ENCODE data around the gene EZR. TPM values are rescaled to one million over a fixed set of nuclear protein-coding genes. Genes with fewer than 3 reads are reported as not detected.

EZR gene
- total RNA-seq, 1 donor from 2014 or later = 254 TPM

DNA sequence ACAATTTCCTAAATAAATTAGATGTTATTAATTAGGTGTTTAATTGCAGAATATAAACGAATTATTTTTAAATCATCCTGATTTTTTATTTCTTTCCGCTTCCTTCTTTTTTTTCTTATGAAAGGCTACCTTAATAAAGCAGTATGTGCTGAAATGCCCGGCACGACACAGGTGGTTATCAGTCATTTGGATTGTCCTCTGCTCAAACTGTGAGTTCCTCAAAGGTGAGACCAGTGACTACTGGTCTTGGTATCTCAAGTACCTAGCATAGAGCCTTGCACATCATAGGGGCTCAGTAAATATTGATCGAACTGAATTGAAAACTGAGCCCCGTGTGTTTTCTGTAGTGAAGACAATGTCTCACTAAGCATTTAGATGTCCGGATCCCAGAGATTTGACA is 9.6 kb upstream of the EZR start:
- FAIRE-seq (no peak), DNase-seq (ENCODE audit: low read depth) (no peak)
- no peaks in the 10 kb centered on the region for H3K36me3 ChIP-seq (ENCODE audit: insufficient read depth, low read length)
- H3K4me1 ChIP-seq (ENCODE audit: insufficient read depth, low read length) = no peaks in the 10 kb centered on the region
- no peaks in the 10 kb centered on the region for H3K27me3 ChIP-seq (ENCODE audit: insufficient read depth, low read length)
- Mint-ChIP-seq H3K9me3 (ENCODE audit: unreplicated experiment) (peaks cover 1% of the 10 kb centered on the region), H3K27me3 (ENCODE audit: low read depth, unreplicated experiment) (peaks cover 11% of the 10 kb centered on the region), H3K27ac (ENCODE audit: unreplicated experiment) (no peak overlapping the region), H3K4me1 (ENCODE audit: low read depth, unreplicated experiment) (no peaks in the 10 kb centered on the region), H3K4me3 (ENCODE audit: unreplicated experiment) (no peak overlapping the region), H3K36me3 (ENCODE audit: low read depth, unreplicated experiment) (no peaks in the 10 kb centered on the region)
- H3K9me3 ChIP-seq (ENCODE audit: insufficient read depth, low read depth, low read length) = no peaks in the 10 kb centered on the region
- H3K9ac ChIP-seq (ENCODE audit: low read length) = no peak overlapping the region
- H2AFZ ChIP-seq (ENCODE audit: low read depth, low read length) = no peak overlapping the region
- H4K20me1 ChIP-seq (ENCODE audit: insufficient read depth, low read length) = no peaks in the 10 kb centered on the region
- no peak overlapping the region for H3K4me3 ChIP-seq (ENCODE audit: insufficient read depth, low read depth, low read length)
- H3K4me2 ChIP-seq (ENCODE audit: low read length) = no peak overlapping the region
- H3K27ac ChIP-seq (ENCODE audit: low read depth, low read length) = no peak overlapping the region
- no peaks in the 10 kb centered on the region for H3K79me2 ChIP-seq (ENCODE audit: insufficient read depth, low read length)
- TF ChIP-seq, protein P1, sequence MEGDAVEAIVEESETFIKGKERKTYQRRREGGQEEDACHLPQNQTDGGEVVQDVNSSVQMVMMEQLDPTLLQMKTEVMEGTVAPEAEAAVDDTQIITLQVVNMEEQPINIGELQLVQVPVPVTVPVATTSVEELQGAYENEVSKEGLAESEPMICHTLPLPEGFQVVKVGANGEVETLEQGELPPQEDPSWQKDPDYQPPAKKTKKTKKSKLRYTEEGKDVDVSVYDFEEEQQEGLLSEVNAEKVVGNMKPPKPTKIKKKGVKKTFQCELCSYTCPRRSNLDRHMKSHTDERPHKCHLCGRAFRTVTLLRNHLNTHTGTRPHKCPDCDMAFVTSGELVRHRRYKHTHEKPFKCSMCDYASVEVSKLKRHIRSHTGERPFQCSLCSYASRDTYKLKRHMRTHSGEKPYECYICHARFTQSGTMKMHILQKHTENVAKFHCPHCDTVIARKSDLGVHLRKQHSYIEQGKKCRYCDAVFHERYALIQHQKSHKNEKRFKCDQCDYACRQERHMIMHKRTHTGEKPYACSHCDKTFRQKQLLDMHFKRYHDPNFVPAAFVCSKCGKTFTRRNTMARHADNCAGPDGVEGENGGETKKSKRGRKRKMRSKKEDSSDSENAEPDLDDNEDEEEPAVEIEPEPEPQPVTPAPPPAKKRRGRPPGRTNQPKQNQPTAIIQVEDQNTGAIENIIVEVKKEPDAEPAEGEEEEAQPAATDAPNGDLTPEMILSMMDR (IDR thresholded peaks at IDR 0.05; ENCODE audit: insufficient read depth, low read depth, low read length) = no peak
- TF ChIP-seq EZH2 (IDR thresholded peaks at IDR 0.05; ENCODE audit: insufficient read depth, low read length) = no peak

DNA sequence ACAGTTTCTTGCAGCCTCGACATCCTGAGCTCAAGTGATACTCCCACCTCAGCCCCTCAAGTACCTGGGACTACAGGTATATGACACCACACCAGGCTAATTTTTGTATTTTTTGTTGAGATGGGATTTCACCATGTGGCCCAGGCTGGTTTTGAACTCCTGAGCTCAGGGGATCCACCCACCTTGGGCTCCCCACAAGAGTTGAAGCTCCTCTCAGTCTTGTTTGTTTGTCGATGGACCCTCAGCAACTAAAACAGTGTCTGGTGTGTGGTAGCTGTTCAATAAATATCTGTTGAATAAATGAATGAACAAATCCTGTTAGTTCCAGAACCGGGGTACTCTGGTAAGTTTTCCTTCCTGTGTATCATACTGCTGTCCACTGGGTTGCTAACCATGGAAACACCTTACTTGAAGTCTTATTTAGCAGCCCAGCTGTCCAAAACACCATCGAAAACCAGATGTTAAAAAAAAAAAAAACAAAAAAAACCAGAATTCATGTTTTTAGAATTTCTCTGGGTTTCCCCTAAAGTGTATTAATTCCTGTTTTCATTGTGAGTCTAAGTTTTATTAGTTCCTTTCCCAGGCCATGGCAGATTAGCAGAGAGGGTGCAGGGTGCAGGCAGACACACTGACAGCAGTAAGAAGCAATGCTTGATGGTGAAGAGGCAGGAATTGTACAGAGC is 7.8 kb upstream of the EZR start:
- Mint-ChIP-seq H3K27ac (ENCODE audit: unreplicated experiment) (peak overlapping the region; percentile 73), H3K9me3 (ENCODE audit: unreplicated experiment) (no peaks in the 10 kb centered on the region), H3K4me3 (ENCODE audit: unreplicated experiment) (no peak overlapping the region), H3K36me3 (ENCODE audit: low read depth, unreplicated experiment) (no peaks in the 10 kb centered on the region), H3K4me1 (ENCODE audit: low read depth, unreplicated experiment) (no peaks in the 10 kb centered on the region), H3K27me3 (ENCODE audit: low read depth, unreplicated experiment) (peaks cover 11% of the 10 kb centered on the region)
- TF ChIP-seq, protein P1 (IDR thresholded peaks at IDR 0.05; ENCODE audit: insufficient read depth, low read depth, low read length) = no peak
- TF ChIP-seq EZH2 (IDR thresholded peaks at IDR 0.05; ENCODE audit: insufficient read depth, low read length) = no peak
- Histone ChIP-seq H3K27ac (ENCODE audit: low read depth, low read length) (no peak overlapping the region), H4K20me1 (ENCODE audit: insufficient read depth, low read length) (no peaks in the 10 kb centered on the region), H3K79me2 (ENCODE audit: insufficient read depth, low read length) (no peaks in the 10 kb centered on the region), H3K4me2 (ENCODE audit: low read length) (no peak overlapping the region), H3K9me3 (ENCODE audit: insufficient read depth, low read depth, low read length) (no peaks in the 10 kb centered on the region), H3K4me3 (ENCODE audit: insufficient read depth, low read depth, low read length) (no peak overlapping the region), H3K27me3 (ENCODE audit: insufficient read depth, low read length) (no peaks in the 10 kb centered on the region), H3K4me1 (ENCODE audit: insufficient read depth, low read length) (no peaks in the 10 kb centered on the region), H2AFZ (ENCODE audit: low read depth, low read length) (no peak overlapping the region), H3K9ac (ENCODE audit: low read length) (no peak overlapping the region), H3K36me3 (ENCODE audit: insufficient read depth, low read length) (no peaks in the 10 kb centered on the region)
- no peak for DNase-seq (ENCODE audit: low read depth)
- no peak for FAIRE-seq

DNA sequence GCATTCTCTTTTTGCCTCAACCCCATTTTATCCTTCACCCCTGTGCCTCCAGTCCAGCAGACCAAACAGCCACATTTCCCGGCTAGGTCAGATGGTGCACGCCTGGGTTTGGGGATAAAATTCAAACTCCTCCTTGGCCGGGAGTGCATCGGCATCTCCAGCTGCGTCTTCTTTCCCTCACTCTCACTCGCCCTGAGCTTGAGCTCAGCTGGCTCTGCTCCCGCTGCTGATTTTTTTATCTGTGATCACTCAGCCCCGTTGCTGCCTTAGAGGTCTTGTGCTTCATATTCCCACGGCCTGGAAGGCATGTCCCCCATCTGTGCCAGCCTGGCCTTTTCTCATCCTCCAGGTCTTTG is 6.8 kb upstream of the EZR start:
- H3K4me1 ChIP-seq (ENCODE audit: insufficient read depth, low read length) = no peaks in the 10 kb centered on the region
- H3K36me3 ChIP-seq (ENCODE audit: insufficient read depth, low read length) = no peaks in the 10 kb centered on the region
- Mint-ChIP-seq H3K36me3 (ENCODE audit: low read depth, unreplicated experiment) (no peaks in the 10 kb centered on the region), H3K27ac (ENCODE audit: unreplicated experiment) (no peak overlapping the region), H3K4me3 (ENCODE audit: unreplicated experiment) (no peak overlapping the region), H3K9me3 (ENCODE audit: unreplicated experiment) (no peaks in the 10 kb centered on the region), H3K27me3 (ENCODE audit: low read depth, unreplicated experiment) (peaks cover 6% of the 10 kb centered on the region), H3K4me1 (ENCODE audit: low read depth, unreplicated experiment) (no peaks in the 10 kb centered on the region)
- no peak overlapping the region for H3K4me3 ChIP-seq (ENCODE audit: insufficient read depth, low read depth, low read length)
- FAIRE-seq = no peak
- no peaks in the 10 kb centered on the region for H3K9me3 ChIP-seq (ENCODE audit: insufficient read depth, low read depth, low read length)
- no peak overlapping the region for H3K4me2 ChIP-seq (ENCODE audit: low read length)
- H2AFZ ChIP-seq (ENCODE audit: low read depth, low read length) = peak overlapping the region; percentile 11
- no peak overlapping the region for H3K9ac ChIP-seq (ENCODE audit: low read length)
- H4K20me1 ChIP-seq (ENCODE audit: insufficient read depth, low read length) = no peaks in the 10 kb centered on the region
- no peak overlapping the region for H3K27ac ChIP-seq (ENCODE audit: low read depth, low read length)
- no peaks in the 10 kb centered on the region for H3K27me3 ChIP-seq (ENCODE audit: insufficient read depth, low read length)
- TF ChIP-seq, protein P1 (IDR thresholded peaks at IDR 0.05; ENCODE audit: insufficient read depth, low read depth, low read length) = no peak
- DNase-seq (ENCODE audit: low read depth) = no peak
- H3K79me2 ChIP-seq (ENCODE audit: insufficient read depth, low read length) = no peaks in the 10 kb centered on the region
